ENCODE data around the gene TGFB1I1.

- TF ChIP-seq CTCF (IDR thresholded peaks at IDR 0.05; ENCODE audit: low read depth, low read length) (no peak), POLR2A (IDR thresholded peaks at IDR 0.05; ENCODE audit: extremely low read depth, insufficient read length) (no peak), MYC (IDR thresholded peaks at IDR 0.05; ENCODE audit: low read depth, low read length) (no peak), MAX (IDR thresholded peaks at IDR 0.05; ENCODE audit: low read depth, low read length) (no peak)
Measured at GRCh38 chr16:31423801-31424200, 48.2 kb upstream of the TGFB1I1 start.
